HFFc6 (cell line): ENCODE results near the gene TMEM175. TPM values are rescaled to one million over a fixed set of nuclear protein-coding genes. Genes with fewer than 3 reads are reported as not detected.

Source experiments
- DNase-seq: peaks from one replicate; pipeline ENCODE4 v3.0.0-alpha.2; 2018
- H3K27ac Mint-ChIP-seq: 2 replicates; pipeline ENCODE4 v1.8.0; 2020; ENCODE audit warnings: mild to moderate bottlenecking, mixed read lengths
- H3K27me3 Mint-ChIP-seq: 2 replicates; pipeline ENCODE4 v1.8.0; 2021; ENCODE audit warnings: mild to moderate bottlenecking, moderate library complexity, mixed read lengths; ENCODE audit not compliant: insufficient read depth
- H3K36me3 Mint-ChIP-seq: 2 replicates; pipeline ENCODE4 v1.8.0; 2021; ENCODE audit warnings: low read depth, mixed read lengths
- H3K4me1 Mint-ChIP-seq: 2 replicates; pipeline ENCODE4 v1.8.0; 2020; ENCODE audit warnings: low read depth, mixed read lengths
- H3K4me3 Mint-ChIP-seq: 2 replicates; pipeline ENCODE4 v1.8.0; 2020; ENCODE audit warnings: mild to moderate bottlenecking, moderate library complexity, mixed read lengths
- H3K9me3 Mint-ChIP-seq: 2 replicates; pipeline ENCODE4 v1.8.0; 2020; ENCODE audit warnings: mild to moderate bottlenecking, mixed read lengths
- total RNA-seq, 6 experiments: library from RNA; stranded (reverse); fragmentation: NEBNext Ultra II Directional; extraction: Animal tissue kit (Norgen Biotek cat#: 25700); gene quantifications; 2 replicates in 1 of 6; 3 replicates in 5 of 6; pipeline ENCODE4 v1.2.3, GENCODE V29; 2021
- TF ChIP-seq, protein P1 (sequence below): fragments of 200-600 bp; sonication (generic); IDR thresholded peaks from 2 replicates; pipeline ENCODE4 v1.5.0; 2021; ENCODE audit warnings: antibody characterized with exemption, mild to moderate bottlenecking

The TMEM175 gene
- total RNA-seq, 6 experiments from 2014 or later = 27.8 to 41.8 (median 34.1) TPM

DNA sequence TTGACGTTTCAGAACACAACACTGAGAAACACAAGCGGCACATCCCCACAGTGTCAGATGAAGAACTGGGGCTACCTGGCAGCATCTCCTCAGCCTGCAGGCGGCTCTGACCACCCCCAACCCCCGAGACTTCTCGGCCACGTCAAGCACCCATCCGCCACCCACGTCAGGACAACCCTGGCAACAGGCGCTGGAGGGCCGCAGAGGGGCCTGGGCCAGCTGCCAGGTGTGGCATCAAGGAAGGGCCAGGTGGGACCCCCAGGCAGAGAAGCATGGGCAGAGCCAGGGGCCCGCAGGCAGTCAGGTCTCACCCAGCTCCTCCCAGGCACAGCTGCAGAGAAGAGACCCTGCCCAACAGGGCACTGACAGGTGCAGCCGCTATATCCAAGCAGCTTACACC is 22.4 kb upstream of the TMEM175 start:
- no peaks in the 10 kb centered on the region for H3K4me1 Mint-ChIP-seq
- no peak overlapping the region for H3K27ac Mint-ChIP-seq
- no peak for DNase-seq
- H3K9me3 Mint-ChIP-seq = peaks cover 4% of the 10 kb centered on the region
- H3K36me3 Mint-ChIP-seq = peaks cover 28% of the 10 kb centered on the region
- no peak overlapping the region for H3K4me3 Mint-ChIP-seq
- TF ChIP-seq, protein P1, sequence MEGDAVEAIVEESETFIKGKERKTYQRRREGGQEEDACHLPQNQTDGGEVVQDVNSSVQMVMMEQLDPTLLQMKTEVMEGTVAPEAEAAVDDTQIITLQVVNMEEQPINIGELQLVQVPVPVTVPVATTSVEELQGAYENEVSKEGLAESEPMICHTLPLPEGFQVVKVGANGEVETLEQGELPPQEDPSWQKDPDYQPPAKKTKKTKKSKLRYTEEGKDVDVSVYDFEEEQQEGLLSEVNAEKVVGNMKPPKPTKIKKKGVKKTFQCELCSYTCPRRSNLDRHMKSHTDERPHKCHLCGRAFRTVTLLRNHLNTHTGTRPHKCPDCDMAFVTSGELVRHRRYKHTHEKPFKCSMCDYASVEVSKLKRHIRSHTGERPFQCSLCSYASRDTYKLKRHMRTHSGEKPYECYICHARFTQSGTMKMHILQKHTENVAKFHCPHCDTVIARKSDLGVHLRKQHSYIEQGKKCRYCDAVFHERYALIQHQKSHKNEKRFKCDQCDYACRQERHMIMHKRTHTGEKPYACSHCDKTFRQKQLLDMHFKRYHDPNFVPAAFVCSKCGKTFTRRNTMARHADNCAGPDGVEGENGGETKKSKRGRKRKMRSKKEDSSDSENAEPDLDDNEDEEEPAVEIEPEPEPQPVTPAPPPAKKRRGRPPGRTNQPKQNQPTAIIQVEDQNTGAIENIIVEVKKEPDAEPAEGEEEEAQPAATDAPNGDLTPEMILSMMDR = no peak
- H3K27me3 Mint-ChIP-seq = no peaks in the 10 kb centered on the region; the same call in none of the 2 replicates

DNA sequence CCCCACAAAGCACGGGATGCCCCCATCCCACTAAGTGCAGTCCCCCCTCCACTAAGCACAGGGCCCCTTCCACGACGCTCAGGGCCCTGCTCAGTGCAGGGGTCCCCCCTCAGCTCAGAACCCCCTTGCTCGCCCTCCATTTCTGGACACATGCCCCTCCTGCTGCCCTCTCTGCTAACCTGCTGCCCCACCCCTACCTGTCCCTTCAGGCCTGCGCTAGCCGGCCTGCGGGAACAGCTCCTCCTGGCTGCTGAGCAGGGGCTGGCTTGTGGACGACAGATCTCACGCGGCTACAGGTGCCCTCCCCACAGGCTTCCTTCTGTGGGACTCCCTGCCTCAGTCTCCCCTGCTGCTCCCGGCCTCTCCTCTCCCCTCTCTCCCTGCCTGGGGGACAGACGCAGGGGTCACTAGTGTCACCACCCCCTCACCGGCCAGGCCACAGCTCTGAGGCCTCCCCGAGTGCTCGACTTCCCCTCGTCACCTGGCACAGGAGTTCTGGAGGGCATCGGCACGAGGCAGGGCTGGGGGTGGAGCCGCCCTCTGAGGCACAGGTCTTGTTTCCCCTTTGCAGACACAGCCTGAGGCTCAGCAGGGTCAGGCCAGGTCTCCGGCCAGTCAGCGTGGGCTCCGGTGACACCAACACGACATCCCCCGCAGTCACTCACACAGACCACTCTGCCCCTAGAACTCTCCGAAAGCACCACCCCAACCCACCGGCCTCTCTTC is 21.7 kb upstream of the TMEM175 start:
- H3K36me3 Mint-ChIP-seq = peaks cover 22% of the 10 kb centered on the region
- no peak for DNase-seq
- no peak overlapping the region for H3K27ac Mint-ChIP-seq
- H3K4me3 Mint-ChIP-seq = no peak overlapping the region
- TF ChIP-seq, protein P1 = no peak
- H3K4me1 Mint-ChIP-seq = peaks cover 6% of the 10 kb centered on the region; the same call in 1 of the 2 replicates
- H3K27me3 Mint-ChIP-seq = no peaks in the 10 kb centered on the region; the same call in none of the 2 replicates
- H3K9me3 Mint-ChIP-seq = peaks cover 4% of the 10 kb centered on the region

GRCh38 chr4:911221-911751 is 21.0 kb upstream of the TMEM175 start:
- TF ChIP-seq, protein P1 = no peak
- no peak for DNase-seq
- Mint-ChIP-seq H3K27me3 (no peaks in the 10 kb centered on the region; the same call in none of the 2 replicates), H3K27ac (no peak overlapping the region), H3K4me3 (no peak overlapping the region), H3K4me1 (peaks cover 6% of the 10 kb centered on the region; the same call in 1 of the 2 replicates), H3K9me3 (peaks cover 4% of the 10 kb centered on the region), H3K36me3 (peaks cover 17% of the 10 kb centered on the region)

- H3K4me1 Mint-ChIP-seq = peaks cover 6% of the 10 kb centered on the region; the same call in 1 of the 2 replicates
- no peak for DNase-seq
- H3K4me3 Mint-ChIP-seq = no peak overlapping the region
- TF ChIP-seq, protein P1 = no peak
- no peaks in the 10 kb centered on the region; the same call in 1 of the 2 replicates for H3K9me3 Mint-ChIP-seq
- no peak overlapping the region for H3K27ac Mint-ChIP-seq
- H3K27me3 Mint-ChIP-seq = no peaks in the 10 kb centered on the region; the same call in none of the 2 replicates
- H3K36me3 Mint-ChIP-seq = peaks cover 10% of the 10 kb centered on the region
Observed at GRCh38 chr4:911871-912490, 20.3 kb upstream of the TMEM175 start.

DNA sequence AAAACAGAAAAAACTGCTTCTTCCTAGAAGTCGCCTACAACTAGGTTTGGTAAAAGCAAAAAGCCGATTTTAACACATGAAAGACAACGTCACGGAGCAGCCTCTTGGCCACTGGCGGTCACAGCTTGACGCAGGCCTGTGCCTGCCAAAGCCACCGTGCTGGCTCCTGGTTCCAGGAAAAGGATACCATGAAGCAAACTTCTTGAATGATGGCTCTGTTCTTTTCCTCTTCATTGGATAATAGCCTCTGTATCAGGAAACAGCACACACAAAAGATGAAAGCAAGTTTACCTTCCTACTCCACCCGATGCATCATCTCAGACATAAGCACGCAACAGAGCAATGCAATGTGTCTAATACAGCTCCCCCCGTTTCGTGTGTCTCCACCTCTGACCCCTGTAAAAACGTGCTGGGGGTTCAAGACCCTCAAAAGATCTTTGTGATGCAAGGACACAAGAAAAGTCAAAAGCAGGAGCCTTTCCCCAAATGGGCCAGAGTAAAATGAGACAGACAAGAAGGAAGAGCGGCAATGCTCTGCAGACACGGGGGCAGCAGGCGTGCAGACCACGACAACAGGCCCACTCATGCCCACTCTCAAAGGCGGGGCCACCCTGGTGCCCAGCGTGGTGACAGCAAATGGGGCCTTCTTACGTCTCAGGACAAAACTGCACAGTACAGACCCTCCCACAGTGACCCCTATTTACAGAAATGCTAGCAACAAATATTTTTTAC is 19.5 kb upstream of the TMEM175 start:
- TF ChIP-seq, protein P1 = no peak
- DNase-seq = no peak
- H3K4me1 Mint-ChIP-seq = peaks cover 13% of the 10 kb centered on the region; the same call in 1 of the 2 replicates
- no peaks in the 10 kb centered on the region; the same call in none of the 2 replicates for H3K27me3 Mint-ChIP-seq
- no peak overlapping the region for H3K4me3 Mint-ChIP-seq
- peaks cover 16% of the 10 kb centered on the region; the same call in 1 of the 2 replicates for H3K36me3 Mint-ChIP-seq
- peaks cover under 1% of the 10 kb centered on the region; the same call in 1 of the 2 replicates for H3K9me3 Mint-ChIP-seq
- no peak overlapping the region for H3K27ac Mint-ChIP-seq
